Measurements from ENCODE around the gene RBM25. TPM values are rescaled to one million over a fixed set of nuclear protein-coding genes. Genes with fewer than 3 reads are reported as not detected.

The RBM25 gene
- total RNA-seq, 1 donor from 2014 or later = 59.6 TPM

DNA sequence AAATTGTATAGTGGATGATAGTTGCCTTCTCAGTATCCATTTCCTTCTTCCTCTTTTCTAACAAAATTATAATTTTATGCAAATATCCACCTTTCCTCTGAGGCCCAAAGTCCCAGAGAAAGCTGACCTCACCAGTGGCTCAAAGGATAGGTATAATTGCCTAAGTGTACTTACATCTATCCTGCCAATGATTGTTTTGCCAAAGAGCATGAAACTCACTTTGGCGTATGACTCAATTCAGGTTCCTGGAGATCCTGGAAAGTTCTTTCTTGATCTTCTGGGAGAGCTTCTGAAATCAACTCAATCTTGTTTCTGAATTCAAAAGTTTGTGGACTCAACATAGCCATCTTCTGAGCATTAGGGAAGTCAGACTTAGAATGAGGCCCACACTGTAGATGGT is 10.5 kb upstream of the RBM25 start:
- Histone ChIP-seq H3K27ac (no peak overlapping the region), H3K4me1 (no peaks in the 10 kb centered on the region), H3K9me3 (no peaks in the 10 kb centered on the region), H3K4me3 (no peak overlapping the region), H3K27me3 (no peaks in the 10 kb centered on the region), H3K36me3 (no peaks in the 10 kb centered on the region)
- no peak for DNase-seq (ENCODE audit: low spot score in 2 of 2)
- intact Hi-C loops (cut with DNase I) = no loop called here
- TF ChIP-seq, protein P1, sequence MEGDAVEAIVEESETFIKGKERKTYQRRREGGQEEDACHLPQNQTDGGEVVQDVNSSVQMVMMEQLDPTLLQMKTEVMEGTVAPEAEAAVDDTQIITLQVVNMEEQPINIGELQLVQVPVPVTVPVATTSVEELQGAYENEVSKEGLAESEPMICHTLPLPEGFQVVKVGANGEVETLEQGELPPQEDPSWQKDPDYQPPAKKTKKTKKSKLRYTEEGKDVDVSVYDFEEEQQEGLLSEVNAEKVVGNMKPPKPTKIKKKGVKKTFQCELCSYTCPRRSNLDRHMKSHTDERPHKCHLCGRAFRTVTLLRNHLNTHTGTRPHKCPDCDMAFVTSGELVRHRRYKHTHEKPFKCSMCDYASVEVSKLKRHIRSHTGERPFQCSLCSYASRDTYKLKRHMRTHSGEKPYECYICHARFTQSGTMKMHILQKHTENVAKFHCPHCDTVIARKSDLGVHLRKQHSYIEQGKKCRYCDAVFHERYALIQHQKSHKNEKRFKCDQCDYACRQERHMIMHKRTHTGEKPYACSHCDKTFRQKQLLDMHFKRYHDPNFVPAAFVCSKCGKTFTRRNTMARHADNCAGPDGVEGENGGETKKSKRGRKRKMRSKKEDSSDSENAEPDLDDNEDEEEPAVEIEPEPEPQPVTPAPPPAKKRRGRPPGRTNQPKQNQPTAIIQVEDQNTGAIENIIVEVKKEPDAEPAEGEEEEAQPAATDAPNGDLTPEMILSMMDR (IDR thresholded peaks at IDR 0.05) = no peak

DNA sequence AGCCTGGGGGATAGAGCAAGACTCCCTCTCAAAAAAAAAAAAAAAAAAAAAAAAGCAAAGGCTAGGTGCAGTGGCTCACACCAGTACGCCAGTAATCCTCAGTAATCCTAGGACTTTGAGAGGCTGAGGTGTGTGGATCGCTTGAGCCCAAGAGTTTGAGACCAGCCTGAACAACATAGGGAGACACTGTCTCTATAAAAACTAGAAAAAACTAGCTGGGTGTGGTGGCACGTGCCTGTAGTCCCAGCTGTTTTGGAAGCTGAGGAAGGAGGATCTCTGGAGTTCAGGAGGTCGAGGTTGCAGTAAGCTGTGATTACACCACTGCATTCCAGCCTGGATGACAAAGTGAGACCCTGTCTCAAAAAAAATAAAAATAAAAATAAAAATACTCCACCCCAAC is 8.9 kb upstream of the RBM25 start:
- no peak for DNase-seq (ENCODE audit: low spot score in 2 of 2)
- no peak overlapping the region for H3K4me3 ChIP-seq
- H3K27ac ChIP-seq = no peak overlapping the region
- H3K4me1 ChIP-seq = no peaks in the 10 kb centered on the region
- TF ChIP-seq, protein P1 (IDR thresholded peaks at IDR 0.05) = no peak
- H3K9me3 ChIP-seq = no peaks in the 10 kb centered on the region
- no peaks in the 10 kb centered on the region for H3K36me3 ChIP-seq
- intact Hi-C loops (cut with DNase I) = no loop called here
- no peaks in the 10 kb centered on the region for H3K27me3 ChIP-seq

DNA sequence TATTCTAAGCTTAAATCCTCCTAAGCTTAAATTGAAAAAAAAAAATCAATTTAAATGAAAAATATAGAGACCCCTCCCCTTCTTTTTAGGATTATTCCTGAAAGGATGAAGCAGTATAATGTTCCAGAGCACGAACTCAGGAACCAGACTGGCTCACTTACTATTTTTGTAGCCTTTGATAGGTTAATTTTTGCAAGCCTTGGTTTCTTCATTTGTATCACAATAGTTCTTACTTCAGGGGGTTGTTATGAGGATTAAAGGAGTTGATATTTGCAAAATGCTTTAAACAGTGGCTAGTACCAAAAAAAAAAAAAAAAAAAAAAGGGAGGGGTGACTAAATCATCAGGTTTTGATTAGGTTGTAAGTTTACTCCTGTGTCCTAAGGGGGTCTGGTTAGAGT is 3.1 kb upstream of the RBM25 start:
- Histone ChIP-seq H3K4me1 (peaks cover 0 to 9% of the 10 kb centered on the region in 2 donors), H3K9me3 (no peaks in the 10 kb centered on the region), H3K4me3 (no peak overlapping the region), H3K27me3 (no peaks in the 10 kb centered on the region), H3K36me3 (no peaks in the 10 kb centered on the region), H3K27ac (no peak overlapping the region)
- TF ChIP-seq, protein P1 (IDR thresholded peaks at IDR 0.05) = no peak
- DNase-seq (ENCODE audit: low spot score in 2 of 2) = no peak
- intact Hi-C loops (cut with DNase I) = no loop called here

GRCh38 chr14:73057944-73058223 is 450 bp upstream of the RBM25 start:
- intact Hi-C loops (cut with DNase I) = loop anchor here (1.0 to 2.0 kb wide), 2 partner anchors 31 to 79 kb away; partner anchors contain the start of genes PSEN1 and ZFYVE1
- Histone ChIP-seq H3K9me3 (no peaks in the 10 kb centered on the region), H3K4me1 (peaks cover 0 to 14% of the 10 kb centered on the region in 2 donors), H3K27me3 (no peaks in the 10 kb centered on the region), H3K4me3 (peak overlapping the region; percentile 73 to 88), H3K27ac (peak overlapping the region; percentile 91 to 94), H3K36me3 (no peaks in the 10 kb centered on the region)
- TF ChIP-seq, protein P1 (IDR thresholded peaks at IDR 0.05) = no peak
- no peak for DNase-seq (ENCODE audit: low spot score in 2 of 2)

DNA sequence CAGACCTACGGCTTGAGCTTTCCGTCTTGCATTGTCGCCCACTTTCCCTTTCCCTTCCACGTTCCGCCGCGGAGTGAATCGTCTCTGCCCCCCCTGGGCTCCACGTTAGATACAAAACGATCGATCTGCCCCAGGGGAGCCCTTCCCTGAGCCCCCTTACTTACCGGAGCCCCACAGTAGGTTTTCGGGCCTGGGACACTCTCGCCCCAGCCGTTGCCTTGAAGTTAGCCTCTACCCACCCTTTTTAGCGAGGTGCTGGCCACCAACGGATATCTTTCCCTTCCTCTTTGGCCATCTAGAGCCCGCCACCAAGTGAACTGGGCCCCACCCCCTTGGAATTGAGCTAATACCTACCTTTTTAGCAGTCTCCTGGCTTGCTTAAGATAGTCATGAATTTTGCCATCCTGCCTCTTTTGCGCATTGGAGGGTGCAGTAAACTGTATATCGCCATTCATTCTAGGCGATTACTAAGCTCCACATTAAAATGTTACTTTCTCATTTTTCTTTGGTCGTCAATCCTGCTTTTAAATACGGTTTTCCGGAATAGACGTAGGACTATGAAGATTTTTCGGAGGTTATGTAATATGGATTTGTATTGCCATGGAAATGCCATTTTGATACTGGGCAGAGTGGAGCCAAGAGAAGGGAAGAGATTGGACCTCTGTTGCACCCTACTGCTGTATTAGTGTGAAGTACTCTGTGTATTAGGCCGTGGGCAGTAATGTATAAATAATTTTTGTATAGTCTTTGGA is 764 bp downstream of the RBM25 start:
- TF ChIP-seq, protein P1 (IDR thresholded peaks at IDR 0.05) = no peak
- no peaks in the 10 kb centered on the region for H3K27me3 ChIP-seq
- peak in 1 of 2 donors; percentile 71 for DNase-seq (ENCODE audit: low spot score in 2 of 2)
- H3K4me3 ChIP-seq = peak overlapping the region; percentile 73 to 88
- H3K4me1 ChIP-seq = peaks cover 0 to 14% of the 10 kb centered on the region in 2 donors
- peak overlapping the region; percentile 91 to 94 for H3K27ac ChIP-seq
- intact Hi-C loops (cut with DNase I) = loop anchor here (1.0 to 2.0 kb wide), 2 partner anchors 32 to 78 kb away; partner anchors contain the start of genes PSEN1 and ZFYVE1
- no peaks in the 10 kb centered on the region for H3K36me3 ChIP-seq
- H3K9me3 ChIP-seq = no peaks in the 10 kb centered on the region

All from ascending aorta (tissue), 2 donors.